Activated naive CD8-positive, alpha-beta T cell treated with anti-CD3 and anti-CD28 coated beads, Interleukin-2, amount 50 U/mL, for 24 hours (primary cell): Measurements from ENCODE around the gene GNG13.

Experiments used
- ATAC-seq: fragments of 150-1000 bp; cut with Tn5 transposase; one replicate; pipeline ENCODE4 v1.10.0; 2021
- DNase-seq: peaks from one replicate; pipeline ENCODE4 v3.0.0; 2021
- H3K27ac Mint-ChIP-seq: one replicate; pipeline ENCODE4 v1.8.0; 2021; ENCODE audit warnings: mild to moderate bottlenecking, mixed read lengths
- H3K27me3 Mint-ChIP-seq: one replicate; pipeline ENCODE4 v1.8.0; 2021; ENCODE audit warnings: mixed read lengths
- H3K36me3 Mint-ChIP-seq: one replicate; pipeline ENCODE4 v1.8.0; 2021; ENCODE audit warnings: low read depth, mixed read lengths
- H3K4me1 Mint-ChIP-seq: one replicate; pipeline ENCODE4 v1.8.0; 2021; ENCODE audit warnings: mixed read lengths
- H3K4me3 Mint-ChIP-seq: one replicate; pipeline ENCODE4 v1.8.0; 2021; ENCODE audit warnings: mild to moderate bottlenecking, moderate library complexity, mixed read lengths
- H3K9me3 Mint-ChIP-seq: one replicate; pipeline ENCODE4 v1.8.0; 2021; ENCODE audit warnings: mixed read lengths

GNG13 gene

GRCh38 chr16:774086-775001 lies 26.2 kb downstream of the GNG13 start:
- no peak overlapping the region for H3K27ac Mint-ChIP-seq
- no peaks in the 10 kb centered on the region for H3K36me3 Mint-ChIP-seq
- no peaks in the 10 kb centered on the region for H3K9me3 Mint-ChIP-seq
- H3K4me1 Mint-ChIP-seq: no peaks in the 10 kb centered on the region
- no peak overlapping the region for H3K4me3 Mint-ChIP-seq
- no peak for DNase-seq
- no peak for ATAC-seq
- peaks cover 7% of the 10 kb centered on the region for H3K27me3 Mint-ChIP-seq

DNA sequence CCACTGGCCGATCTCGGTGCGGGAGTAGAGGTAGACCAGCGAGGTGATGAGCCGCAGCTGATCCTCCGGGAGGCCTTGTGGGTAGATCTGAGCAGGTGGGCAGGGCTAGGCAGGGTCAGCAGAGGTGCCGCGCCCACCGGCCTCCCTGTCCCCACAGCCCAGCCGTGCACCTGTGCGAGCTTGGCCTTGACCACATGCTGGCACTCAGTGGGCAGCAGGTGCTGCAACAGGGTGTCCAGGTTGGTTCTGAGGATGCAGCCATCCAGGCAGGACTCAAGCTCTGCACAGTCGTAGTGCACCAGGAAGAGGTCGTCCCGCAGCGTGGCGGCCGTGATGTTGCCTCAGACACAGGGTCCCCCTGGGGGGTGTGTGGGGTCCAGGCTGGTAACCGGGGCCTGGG lies 27.6 kb downstream of the GNG13 start:
- no peak overlapping the region for H3K4me3 Mint-ChIP-seq
- H3K36me3 Mint-ChIP-seq: no peaks in the 10 kb centered on the region
- DNase-seq: no peak
- no peaks in the 10 kb centered on the region for H3K4me1 Mint-ChIP-seq
- ATAC-seq: no peak
- peaks cover 4% of the 10 kb centered on the region for H3K27me3 Mint-ChIP-seq
- H3K27ac Mint-ChIP-seq: no peak overlapping the region
- H3K9me3 Mint-ChIP-seq: no peaks in the 10 kb centered on the region

DNA sequence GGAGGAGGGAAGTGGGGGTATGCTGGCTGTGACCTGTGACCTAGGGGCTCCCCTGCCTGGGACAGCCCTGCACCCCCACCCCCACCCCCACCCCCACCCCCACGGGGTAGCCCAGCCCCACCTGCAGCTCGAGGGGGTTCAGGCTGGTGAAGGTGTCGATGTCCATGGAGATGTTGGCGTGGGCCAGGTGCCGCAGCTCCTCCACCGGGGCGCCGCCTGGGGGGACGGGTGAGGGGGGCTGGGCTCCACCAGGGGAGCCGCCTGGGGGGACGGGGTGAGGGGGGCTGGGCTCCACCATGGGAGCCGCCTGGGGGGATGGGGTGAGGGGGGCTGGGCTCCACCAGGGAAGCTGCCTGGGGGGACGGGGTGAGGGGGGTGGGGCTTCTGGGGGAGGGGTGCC lies 30.1 kb downstream of the GNG13 start:
- ATAC-seq: no peak
- H3K36me3 Mint-ChIP-seq: no peaks in the 10 kb centered on the region

DNA sequence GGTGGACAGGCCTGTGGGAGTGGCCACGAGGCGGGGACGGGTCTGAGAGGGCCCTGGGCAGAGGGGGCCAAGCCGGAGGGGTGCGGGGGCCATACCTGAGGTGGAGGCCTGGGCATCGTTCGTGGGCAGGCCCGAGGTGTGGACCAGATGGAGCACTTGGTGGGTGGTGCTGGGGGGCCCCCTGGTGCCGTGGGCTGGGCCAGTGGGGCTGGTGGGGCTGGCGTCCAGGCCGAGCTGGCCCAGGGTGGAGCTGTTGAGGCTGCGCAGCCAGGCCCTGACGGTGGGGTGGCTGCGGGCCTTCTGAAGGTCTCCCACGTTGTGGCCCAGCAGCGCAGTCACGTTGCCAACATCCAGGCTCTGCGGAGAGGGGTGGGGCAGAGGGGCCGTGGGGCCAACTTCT lies 30.6 kb downstream of the GNG13 start:
- ATAC-seq (no peak), DNase-seq (no peak)
- H3K4me3 Mint-ChIP-seq: no peak overlapping the region
- H3K36me3 Mint-ChIP-seq: no peaks in the 10 kb centered on the region
- no peaks in the 10 kb centered on the region for H3K9me3 Mint-ChIP-seq
- H3K4me1 Mint-ChIP-seq: no peaks in the 10 kb centered on the region
- H3K27ac Mint-ChIP-seq: no peak overlapping the region
- no peaks in the 10 kb centered on the region for H3K27me3 Mint-ChIP-seq

More for the DNA sequence above, 30.1 kb downstream of the GNG13 start:
- Mint-ChIP-seq H3K27ac (no peak overlapping the region), H3K27me3 (no peaks in the 10 kb centered on the region), H3K9me3 (no peaks in the 10 kb centered on the region), H3K4me3 (no peak overlapping the region), H3K4me1 (no peaks in the 10 kb centered on the region)
- no peak for DNase-seq

DNA sequence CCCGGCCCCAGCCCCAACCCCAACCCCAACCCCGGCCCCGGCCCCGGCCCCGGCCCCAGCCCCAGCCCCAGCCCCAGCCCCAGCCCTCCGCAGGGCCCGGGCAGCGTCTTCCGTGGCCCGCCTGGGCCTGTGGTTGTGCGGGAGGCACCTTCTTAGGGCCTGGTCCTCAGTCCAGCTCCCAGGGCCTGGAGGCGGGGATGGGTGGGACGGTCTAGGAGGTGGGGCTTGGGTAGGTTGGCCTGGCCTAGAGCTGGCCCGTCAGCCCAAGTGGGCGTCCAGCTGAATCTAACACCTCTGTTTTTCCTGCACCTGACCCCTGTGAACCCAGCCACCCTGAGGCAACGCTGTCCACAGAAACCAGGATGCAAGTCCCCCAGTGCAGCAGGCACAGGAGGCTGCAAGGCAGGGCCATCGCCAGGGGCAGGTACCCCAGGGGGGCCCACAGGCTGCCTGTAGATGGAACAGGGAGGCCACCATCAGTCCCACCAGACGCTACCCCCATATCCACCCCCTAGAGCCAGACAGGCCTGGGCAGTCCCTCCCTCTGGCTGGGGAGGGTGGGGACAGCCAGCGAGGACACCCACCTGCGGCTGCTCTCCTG lies 31.2 kb downstream of the GNG13 start:
- no peaks in the 10 kb centered on the region for H3K4me1 Mint-ChIP-seq
- H3K27me3 Mint-ChIP-seq: no peaks in the 10 kb centered on the region
- H3K4me3 Mint-ChIP-seq: no peak overlapping the region
- no peak for DNase-seq
- H3K27ac Mint-ChIP-seq: no peak overlapping the region
- no peaks in the 10 kb centered on the region for H3K9me3 Mint-ChIP-seq
- H3K36me3 Mint-ChIP-seq: no peaks in the 10 kb centered on the region
- no peak for ATAC-seq

DNA sequence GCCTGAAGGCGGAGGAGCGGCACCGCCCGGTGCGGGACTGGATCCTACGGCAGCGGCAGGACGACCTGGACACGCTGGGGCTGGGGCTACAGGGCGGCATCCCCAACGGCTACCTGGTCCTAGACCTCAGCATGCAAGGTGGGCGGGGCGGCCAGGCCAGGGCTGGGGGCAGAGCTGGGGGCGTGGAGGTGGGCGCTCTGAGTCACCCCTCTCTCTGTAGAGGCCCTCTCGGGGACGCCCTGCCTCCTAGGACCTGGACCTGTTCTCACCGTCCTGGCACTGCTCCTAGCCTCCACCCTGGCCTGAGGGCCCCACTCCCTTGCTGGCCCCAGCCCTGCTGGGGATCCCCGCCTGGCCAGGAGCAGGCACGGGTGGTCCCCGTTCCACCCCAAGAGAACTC lies 32.1 kb downstream of the GNG13 start:
- Mint-ChIP-seq H3K27me3 (no peaks in the 10 kb centered on the region), H3K36me3 (no peaks in the 10 kb centered on the region), H3K4me1 (no peaks in the 10 kb centered on the region), H3K9me3 (no peaks in the 10 kb centered on the region), H3K4me3 (no peak overlapping the region), H3K27ac (no peak overlapping the region)
- ATAC-seq (no peak), DNase-seq (no peak)

DNA sequence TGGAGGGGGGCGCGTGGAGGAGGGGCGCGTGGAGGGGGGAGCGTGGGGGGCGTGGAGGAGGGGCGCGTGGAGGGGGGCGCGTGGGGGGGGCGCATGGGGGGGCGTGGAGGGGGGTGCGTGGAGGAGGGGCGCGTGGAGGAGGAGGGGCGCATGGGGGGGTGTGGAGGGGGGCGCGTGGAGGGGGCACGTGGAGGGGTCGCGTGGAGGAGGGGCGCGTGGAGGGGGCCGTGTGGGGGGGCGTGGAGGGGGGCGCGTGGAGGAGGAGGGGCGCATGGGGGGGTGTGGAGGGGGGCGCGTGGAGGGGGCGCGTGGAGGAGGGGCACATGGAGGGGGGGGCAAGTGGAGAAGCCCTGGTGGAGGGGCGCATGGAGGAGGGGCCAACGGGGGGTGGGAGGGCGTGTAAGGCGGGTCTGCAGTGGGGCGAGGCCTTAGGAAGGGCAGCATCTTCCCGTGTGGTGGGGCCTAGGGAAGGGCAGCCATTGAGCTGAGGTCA lies 32.7 kb downstream of the GNG13 start:
- Mint-ChIP-seq H3K9me3 (no peaks in the 10 kb centered on the region), H3K36me3 (no peaks in the 10 kb centered on the region), H3K27ac (no peak overlapping the region), H3K4me1 (no peaks in the 10 kb centered on the region), H3K4me3 (no peak overlapping the region), H3K27me3 (no peaks in the 10 kb centered on the region)
- ATAC-seq: no peak
- no peak for DNase-seq

DNA sequence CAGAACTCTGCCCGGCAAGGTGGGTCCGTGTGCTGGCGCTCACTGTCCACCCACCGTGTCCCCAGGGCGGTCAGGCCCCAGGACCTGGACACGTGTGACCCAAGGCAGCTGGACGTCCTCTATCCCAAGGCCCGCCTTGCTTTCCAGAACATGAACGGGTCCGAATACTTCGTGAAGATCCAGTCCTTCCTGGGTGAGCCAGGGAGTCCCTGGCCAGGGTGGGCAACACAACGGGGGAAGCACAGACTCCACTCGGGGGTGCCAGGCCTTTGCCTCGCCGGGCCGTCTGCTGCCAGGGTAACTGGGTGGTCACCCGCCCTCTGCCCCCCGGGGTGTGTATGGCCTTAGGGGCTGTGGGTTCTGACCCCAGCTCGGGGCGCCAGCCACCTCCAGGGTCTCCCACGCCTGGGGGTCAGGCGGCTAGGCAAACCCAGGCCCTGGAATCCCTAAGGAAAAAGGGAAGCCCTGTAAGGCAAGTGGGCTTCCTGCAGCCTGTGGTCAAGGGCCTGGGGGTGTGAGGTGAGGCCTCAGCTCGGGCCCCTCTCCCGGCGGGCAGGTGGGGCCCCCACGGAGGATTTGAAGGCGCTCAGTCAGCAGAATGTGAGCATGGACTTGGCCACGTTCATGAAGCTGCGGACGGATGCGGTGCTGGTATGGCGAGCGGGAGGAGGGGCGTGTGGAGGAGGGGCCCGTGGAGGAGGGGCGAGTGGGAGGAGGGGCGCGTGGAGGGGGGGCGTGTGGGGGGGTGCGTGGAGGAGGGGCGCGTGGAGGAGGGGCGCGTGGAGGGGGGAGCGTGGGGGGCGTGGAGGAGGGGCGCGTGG lies 33.5 kb downstream of the GNG13 start:
- Mint-ChIP-seq H3K36me3 (no peaks in the 10 kb centered on the region), H3K4me1 (no peaks in the 10 kb centered on the region), H3K9me3 (no peaks in the 10 kb centered on the region), H3K4me3 (no peak overlapping the region), H3K27me3 (no peaks in the 10 kb centered on the region), H3K27ac (no peak overlapping the region)
- ATAC-seq: no peak
- DNase-seq: no peak

DNA sequence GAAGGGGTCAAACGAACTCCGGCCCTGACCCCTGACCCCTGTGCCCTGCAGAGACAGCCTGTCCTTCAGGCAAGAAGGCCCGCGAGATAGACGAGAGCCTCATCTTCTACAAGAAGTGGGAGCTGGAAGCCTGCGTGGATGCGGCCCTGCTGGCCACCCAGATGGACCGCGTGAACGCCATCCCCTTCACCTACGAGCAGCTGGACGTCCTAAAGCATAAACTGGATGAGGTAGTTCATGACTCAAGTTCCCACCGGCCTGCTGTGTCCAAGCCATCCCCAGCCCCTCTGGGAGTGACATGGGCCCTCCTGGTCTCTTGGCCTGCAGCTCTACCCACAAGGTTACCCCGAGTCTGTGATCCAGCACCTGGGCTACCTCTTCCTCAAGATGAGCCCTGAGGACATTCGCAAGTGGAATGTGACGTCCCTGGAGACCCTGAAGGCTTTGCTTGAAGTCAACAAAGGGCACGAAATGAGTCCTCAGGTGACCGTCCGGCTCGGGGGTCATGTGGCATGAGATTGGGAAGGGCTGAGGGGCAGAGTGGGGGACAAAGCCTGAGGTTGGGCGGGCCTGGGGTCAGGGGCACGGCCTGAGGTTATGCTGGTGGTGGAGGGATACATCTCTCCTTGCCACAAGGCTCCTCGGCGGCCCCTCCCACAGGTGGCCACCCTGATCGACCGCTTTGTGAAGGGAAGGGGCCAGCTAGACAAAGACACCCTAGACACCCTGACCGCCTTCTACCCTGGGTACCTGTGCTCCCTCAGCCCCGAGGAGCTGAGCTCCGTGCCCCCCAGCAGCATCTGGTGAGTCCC lies 34.3 kb downstream of the GNG13 start:
- no peak overlapping the region for H3K4me3 Mint-ChIP-seq
- H3K9me3 Mint-ChIP-seq: no peaks in the 10 kb centered on the region
- DNase-seq (no peak), ATAC-seq (no peak)
- no peak overlapping the region for H3K27ac Mint-ChIP-seq
- no peaks in the 10 kb centered on the region for H3K36me3 Mint-ChIP-seq
- H3K27me3 Mint-ChIP-seq: no peaks in the 10 kb centered on the region
- no peaks in the 10 kb centered on the region for H3K4me1 Mint-ChIP-seq

GRCh38 chr16:765488-765865 lies 35.1 kb downstream of the GNG13 start:
- H3K4me1 Mint-ChIP-seq: no peaks in the 10 kb centered on the region
- no peaks in the 10 kb centered on the region for H3K36me3 Mint-ChIP-seq
- ATAC-seq: no peak
- H3K27me3 Mint-ChIP-seq: no peaks in the 10 kb centered on the region
- H3K4me3 Mint-ChIP-seq: no peak overlapping the region
- no peak overlapping the region for H3K27ac Mint-ChIP-seq
- DNase-seq: no peak
- no peaks in the 10 kb centered on the region for H3K9me3 Mint-ChIP-seq

GRCh38 chr16:764848-765487 lies 35.6 kb downstream of the GNG13 start:
- DNase-seq (no peak), ATAC-seq (no peak)
- Mint-ChIP-seq H3K27ac (no peak overlapping the region), H3K4me3 (no peak overlapping the region), H3K36me3 (no peaks in the 10 kb centered on the region), H3K4me1 (no peaks in the 10 kb centered on the region), H3K27me3 (no peaks in the 10 kb centered on the region), H3K9me3 (no peaks in the 10 kb centered on the region)

DNA sequence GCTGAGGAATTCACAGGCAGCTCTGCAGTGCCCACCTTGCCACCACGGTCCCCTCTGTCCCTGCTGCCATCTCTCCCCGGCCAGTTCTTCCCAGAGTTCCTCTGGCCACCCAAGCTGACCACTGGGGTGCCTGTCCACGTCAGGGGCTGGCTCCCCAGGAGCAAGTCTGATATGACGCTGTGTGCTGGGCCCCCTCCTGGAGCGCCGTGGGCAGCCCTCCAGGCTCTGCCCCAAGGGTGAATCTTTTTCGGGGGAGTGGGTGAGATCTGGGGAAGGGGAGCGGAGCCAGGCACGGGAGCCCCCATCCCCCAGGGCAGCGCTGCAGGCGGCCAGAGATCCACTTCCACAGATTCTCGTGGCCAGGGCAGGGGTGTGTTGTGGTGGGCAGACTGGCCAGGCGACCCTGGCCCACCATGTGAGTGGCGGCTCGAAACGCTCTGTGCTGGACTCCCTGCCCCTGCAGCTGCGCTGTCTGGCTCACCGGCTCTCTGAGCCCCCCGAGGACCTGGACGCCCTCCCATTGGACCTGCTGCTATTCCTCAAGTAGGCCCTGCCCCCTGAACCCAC lies 36.3 kb downstream of the GNG13 start:
- Mint-ChIP-seq H3K9me3 (no peaks in the 10 kb centered on the region), H3K27ac (no peak overlapping the region), H3K4me3 (no peak overlapping the region), H3K36me3 (no peaks in the 10 kb centered on the region), H3K27me3 (no peaks in the 10 kb centered on the region), H3K4me1 (no peaks in the 10 kb centered on the region)
- DNase-seq (no peak), ATAC-seq (no peak)

- Mint-ChIP-seq H3K27ac (no peak overlapping the region), H3K4me1 (no peaks in the 10 kb centered on the region), H3K27me3 (no peaks in the 10 kb centered on the region), H3K4me3 (no peak overlapping the region), H3K36me3 (no peaks in the 10 kb centered on the region), H3K9me3 (no peaks in the 10 kb centered on the region)
- DNase-seq (no peak), ATAC-seq (no peak)
These were observed 37.0 kb downstream of the GNG13 start for GRCh38 chr16:763369-764183.
